ENCODE results near the gene CDC42. TPM values are rescaled to one million over a fixed set of nuclear protein-coding genes. Genes with fewer than 3 reads are reported as not detected.

Gene CDC42
- total RNA-seq, 1 experiment from 2014 or later = 217 TPM

- intact Hi-C loops (cut with micrococcal nuclease) = no loop called here
- Histone ChIP-seq H3K4me2 (ENCODE audit: low read length) (peak overlapping the region; percentile 41), H3K4me3 (replicated peaks in 1 of 2; ENCODE audit: low read depth in 1 of 2, low read length in 2 of 2) (no peak overlapping the region), H3K27ac (ENCODE audit: low read depth, low read length) (no peak overlapping the region), H4K20me1 (ENCODE audit: insufficient read depth) (no peaks in the 10 kb centered on the region), H3K9me3 (ENCODE audit: control insufficient read depth in 1 of 2, insufficient read depth in 1 of 2, low read depth in 1 of 2, low read length in 2 of 2) (no peaks in the 10 kb centered on the region), H3K9ac (ENCODE audit: low read length) (no peak overlapping the region), H3K36me3 (ENCODE audit: control insufficient read depth in 1 of 2, insufficient read depth in 2 of 2, low read length in 2 of 2) (no peaks in the 10 kb centered on the region), H3K4me1 (ENCODE audit: control insufficient read depth in 1 of 2, insufficient read depth in 2 of 2, low read length in 2 of 2) (peaks cover 15 to 36% of the 10 kb centered on the region in 2 experiments; a peak in 3 of 4 replicates), H3K9me2 (ENCODE audit: insufficient read depth) (no peaks in the 10 kb centered on the region), H2AFZ (ENCODE audit: low read depth, low read length, poor library complexity, severe bottlenecking) (peak overlapping the region; percentile 48), H3K27me3 (ENCODE audit: insufficient read depth, low read length) (no peaks in the 10 kb centered on the region), H3K79me2 (ENCODE audit: insufficient read depth, low read length) (no peaks in the 10 kb centered on the region)
- ATAC-seq (no peak), DNase-seq (ENCODE audit: low read depth, low spot score) (no peak)
- TF ChIP-seq SRF (IDR thresholded peaks at IDR 0.05; ENCODE audit: low read depth) (no peak), SP1 (IDR thresholded peaks at IDR 0.05; ENCODE audit: low read depth) (0 out of 2 replicates have a peak, but pooled peaks have one; percentile 28)
- no TSS peak for BruUV-seq (replicated peaks)
- ChIA-PET CTCF (no interaction called here), RAD21 (ENCODE audit: low non-redundant PET in 1 of 2, low total read pairs in 2 of 2, uncharacterized antibody in 2 of 2, unreplicated experiment in 2 of 2) (no interaction called here), POLR2A (no interaction called here)
Observed at GRCh38 chr1:22043198-22043769, 9.2 kb upstream of the CDC42 start.

GRCh38 chr1:22044690-22045420, 7.7 kb upstream of the CDC42 start:
- H3K4me3 ChIP-seq (replicated peaks in 1 of 2; ENCODE audit: low read depth in 1 of 2, low read length in 2 of 2) = no peak overlapping the region
- DNase-seq (ENCODE audit: low read depth, low spot score) (no peak), ATAC-seq (no peak)
- no peak overlapping the region for H2AFZ ChIP-seq (ENCODE audit: low read depth, low read length, poor library complexity, severe bottlenecking)
- ChIA-PET RAD21 (ENCODE audit: low non-redundant PET in 1 of 2, low total read pairs in 2 of 2, uncharacterized antibody in 2 of 2, unreplicated experiment in 2 of 2) (no interaction called here), CTCF (no interaction called here), POLR2A (no interaction called here)
- no peaks in the 10 kb centered on the region for H3K9me3 ChIP-seq (ENCODE audit: control insufficient read depth in 1 of 2, insufficient read depth in 1 of 2, low read depth in 1 of 2, low read length in 2 of 2)
- no peak overlapping the region for H3K4me2 ChIP-seq (ENCODE audit: low read length)
- BruUV-seq (replicated peaks) = no TSS peak
- no peak overlapping the region for H3K27ac ChIP-seq (ENCODE audit: low read depth, low read length)
- intact Hi-C loops (cut with micrococcal nuclease) = no loop called here
- H3K27me3 ChIP-seq (ENCODE audit: insufficient read depth, low read length) = no peaks in the 10 kb centered on the region
- H3K36me3 ChIP-seq (ENCODE audit: control insufficient read depth in 1 of 2, insufficient read depth in 2 of 2, low read length in 2 of 2) = no peaks in the 10 kb centered on the region
- no peaks in the 10 kb centered on the region for H3K79me2 ChIP-seq (ENCODE audit: insufficient read depth, low read length)
- peaks cover 24 to 42% of the 10 kb centered on the region in 2 experiments; a peak in 3 of 4 replicates for H3K4me1 ChIP-seq (ENCODE audit: control insufficient read depth in 1 of 2, insufficient read depth in 2 of 2, low read length in 2 of 2)
- H4K20me1 ChIP-seq (ENCODE audit: insufficient read depth) = no peaks in the 10 kb centered on the region
- no peak overlapping the region for H3K9ac ChIP-seq (ENCODE audit: low read length)
- TF ChIP-seq TCF7L2 (IDR thresholded peaks at IDR 0.05; ENCODE audit: borderline replicate concordance, extremely low read depth, insufficient read depth, insufficient read length) = no peak
- H3K9me2 ChIP-seq (ENCODE audit: insufficient read depth) = no peaks in the 10 kb centered on the region
